ENCODE measurements around the gene NEK10. TPM values are rescaled to one million over a fixed set of nuclear protein-coding genes. Genes with fewer than 3 reads are reported as not detected.

Gene NEK10
- total RNA-seq, 1 experiment from 2014 or later, result 0.29 TPM

GRCh38 chr3:27244374-27244773 is 124.8 kb downstream of the NEK10 start:
- DNase-seq (ENCODE audit: low read depth), result no peak

GRCh38 chr3:27239951-27240350 is 129.2 kb downstream of the NEK10 start:
- DNase-seq (ENCODE audit: low read depth), result no peak

- DNase-seq (ENCODE audit: low read depth), result no peak
These were observed 140.4 kb downstream of the NEK10 start for GRCh38 chr3:27228805-27229204.

- DNase-seq (ENCODE audit: low read depth), result no peak
These were observed 145.0 kb downstream of the NEK10 start for GRCh38 chr3:27224197-27224596.

- DNase-seq (ENCODE audit: low read depth), result no peak
These were observed 147.8 kb downstream of the NEK10 start for GRCh38 chr3:27221264-27221932.

DNA sequence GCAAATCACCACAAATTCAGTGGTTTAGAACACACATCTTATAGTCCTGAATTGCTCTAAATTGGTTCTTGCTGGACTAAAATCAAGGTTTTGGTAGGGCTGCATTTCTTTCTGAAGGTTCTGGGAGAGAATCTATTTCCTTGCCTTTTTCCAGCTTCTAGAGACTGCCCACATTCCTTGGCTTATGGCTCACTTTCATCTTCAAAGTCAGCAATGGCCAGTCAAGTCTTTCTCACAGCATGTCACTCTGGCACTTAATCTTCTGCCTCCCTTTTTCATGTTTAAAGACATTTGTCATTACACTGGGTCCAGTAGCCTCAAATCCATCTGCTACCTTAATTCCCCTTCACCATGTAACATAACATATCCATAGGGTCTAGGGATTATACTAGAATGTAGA is 149.0 kb downstream of the NEK10 start:
- no peak for DNase-seq (ENCODE audit: low read depth)

DNA sequence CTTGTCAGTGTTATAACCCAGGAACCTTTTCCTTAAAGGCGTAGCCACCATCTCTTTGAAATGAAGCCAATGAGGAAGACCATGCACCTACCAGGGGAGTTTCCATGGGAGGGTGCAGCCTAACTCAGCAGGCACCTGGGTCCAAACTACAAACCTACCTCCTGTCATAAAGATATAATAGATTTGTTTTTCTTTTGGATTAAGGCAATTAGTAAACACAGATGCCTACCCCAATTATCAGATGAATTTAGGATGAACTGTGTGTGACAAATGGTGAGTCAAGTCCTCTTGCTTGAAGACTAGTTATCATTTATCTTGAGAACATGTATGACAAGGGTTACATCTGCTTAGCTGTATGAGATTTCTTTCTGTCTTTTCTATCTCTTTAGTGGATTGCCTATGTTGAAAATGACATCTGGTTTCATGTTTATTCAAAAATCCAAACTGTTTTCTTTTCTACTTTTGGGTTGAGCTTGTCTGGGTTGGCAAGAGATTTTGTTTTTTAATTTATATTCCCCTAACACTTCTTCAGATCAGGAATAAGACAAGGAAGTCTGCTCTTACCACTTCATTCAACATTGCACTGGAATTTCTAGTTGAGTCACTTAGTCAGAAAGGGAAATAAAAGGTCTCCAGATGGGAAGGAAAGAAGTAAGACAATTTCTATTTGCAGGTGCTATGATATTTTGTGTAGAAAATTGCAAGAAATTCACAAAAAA is 149.9 kb downstream of the NEK10 start:
- DNase-seq (ENCODE audit: low read depth), result no peak

- DNase-seq (ENCODE audit: low read depth), result no peak
These were observed 152.1 kb downstream of the NEK10 start for GRCh38 chr3:27216955-27217552.

GRCh38 chr3:27216295-27216855 is 152.8 kb downstream of the NEK10 start:
- no peak for DNase-seq (ENCODE audit: low read depth)

DNA sequence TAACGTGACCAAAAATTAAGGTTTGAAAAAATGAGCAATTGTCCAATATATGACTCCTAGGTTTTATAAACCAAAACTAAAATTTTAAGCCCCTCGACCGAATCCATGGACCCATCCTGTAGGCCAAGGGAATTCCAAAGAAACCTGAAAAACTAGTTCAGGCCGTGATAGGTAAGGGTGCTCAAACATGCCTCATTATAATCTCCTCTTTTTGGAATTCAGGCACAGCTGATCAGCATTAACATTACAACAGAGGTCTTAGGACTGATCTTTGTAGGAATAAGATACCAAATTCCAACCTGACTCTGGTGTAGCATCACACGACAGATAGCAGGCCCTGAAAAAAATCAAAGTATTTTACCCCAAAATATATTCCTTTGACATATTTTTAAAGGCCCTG is 155.7 kb downstream of the NEK10 start:
- DNase-seq (ENCODE audit: low read depth), result no peak

DNA sequence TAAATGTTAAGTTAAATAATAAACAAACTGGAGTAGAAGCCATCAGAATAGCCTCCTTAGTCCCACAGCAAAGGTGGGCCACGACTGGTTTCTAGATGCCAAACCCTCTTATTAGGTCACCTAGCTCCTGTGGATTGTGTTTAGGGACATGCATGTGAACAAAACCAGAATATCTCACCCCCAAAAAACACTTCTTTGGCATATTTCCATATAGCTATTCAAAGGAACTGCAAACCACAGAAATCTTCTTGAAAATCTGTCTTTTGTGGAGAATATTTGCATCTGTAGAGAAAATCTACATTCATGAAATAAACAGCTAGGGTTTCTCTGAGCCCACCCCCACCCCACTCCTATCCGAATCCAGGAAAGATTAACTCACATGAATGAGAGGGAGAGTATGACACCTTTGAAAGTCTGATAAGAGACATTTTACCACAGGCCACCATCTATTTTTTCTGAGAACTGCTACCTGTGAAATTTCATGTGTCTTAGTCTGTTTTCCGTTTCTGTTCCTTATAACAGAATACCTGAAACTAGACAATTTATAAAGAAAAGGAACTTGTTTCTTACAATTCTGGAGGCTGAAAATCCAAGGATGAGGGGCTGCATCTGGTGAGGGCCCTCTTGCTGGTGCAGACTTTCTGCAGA is 159.4 kb downstream of the NEK10 start:
- DNase-seq (ENCODE audit: low read depth), result no peak

GRCh38 chr3:27208961-27209616 is 160.1 kb downstream of the NEK10 start:
- no peak for DNase-seq (ENCODE audit: low read depth)

DNA sequence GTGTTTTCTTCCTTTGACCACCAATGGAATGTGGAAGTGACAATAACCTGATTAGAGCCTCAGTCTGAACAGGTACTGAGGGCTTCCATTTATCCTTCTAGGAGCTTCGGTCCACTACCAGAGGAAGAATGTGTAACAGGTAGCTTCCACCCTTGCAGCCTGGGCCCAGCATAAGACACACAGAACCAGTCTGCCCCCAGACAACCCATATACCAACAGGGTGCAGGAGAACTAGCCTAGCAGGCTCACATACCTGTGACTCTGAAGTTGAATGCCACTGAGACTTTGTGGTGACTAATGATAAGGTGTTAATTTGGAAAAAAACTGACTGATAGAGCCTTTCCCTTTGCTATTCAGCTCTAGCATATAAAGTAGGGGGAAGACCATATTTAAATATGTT is 166.2 kb downstream of the NEK10 start:
- DNase-seq (ENCODE audit: low read depth), result no peak

- DNase-seq (ENCODE audit: low read depth), result no peak
These were observed 167.7 kb downstream of the NEK10 start for GRCh38 chr3:27201492-27201891.

DNA sequence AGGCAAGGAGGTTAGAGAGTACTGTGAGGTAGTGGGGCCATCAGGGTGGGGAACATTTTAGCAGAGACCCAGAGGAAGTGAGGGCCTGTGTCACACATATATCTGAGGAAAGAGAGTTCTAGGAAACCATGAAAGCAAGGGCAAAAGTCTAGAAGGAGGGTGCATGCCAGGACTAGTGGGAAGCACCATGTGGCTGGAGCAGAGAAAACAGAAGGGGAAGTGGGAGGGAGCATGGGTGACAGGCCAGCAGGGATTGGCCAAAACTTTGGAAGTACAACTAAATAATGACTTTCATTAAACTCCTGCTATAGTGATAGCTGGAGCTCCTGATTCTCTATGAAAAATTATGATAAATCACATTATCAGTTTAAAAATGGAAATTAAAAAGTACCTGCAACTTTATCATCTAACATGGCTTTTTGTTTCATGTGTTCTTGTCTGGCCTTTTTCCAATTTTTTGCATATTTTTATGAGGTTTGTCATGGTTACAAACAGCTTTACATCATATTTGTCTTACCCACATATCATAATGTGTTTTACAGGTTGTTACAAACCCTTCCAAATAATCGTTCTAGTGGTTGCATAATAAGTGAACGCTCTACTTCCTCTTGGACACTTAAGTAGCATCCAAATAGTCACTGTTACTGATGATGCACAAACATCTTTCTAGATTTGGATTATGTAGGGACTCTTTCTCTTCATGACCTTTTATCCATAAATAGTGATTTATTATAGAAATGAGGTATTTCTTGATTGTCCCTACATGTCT is 168.3 kb downstream of the NEK10 start:
- DNase-seq (ENCODE audit: low read depth), result no peak

DNA sequence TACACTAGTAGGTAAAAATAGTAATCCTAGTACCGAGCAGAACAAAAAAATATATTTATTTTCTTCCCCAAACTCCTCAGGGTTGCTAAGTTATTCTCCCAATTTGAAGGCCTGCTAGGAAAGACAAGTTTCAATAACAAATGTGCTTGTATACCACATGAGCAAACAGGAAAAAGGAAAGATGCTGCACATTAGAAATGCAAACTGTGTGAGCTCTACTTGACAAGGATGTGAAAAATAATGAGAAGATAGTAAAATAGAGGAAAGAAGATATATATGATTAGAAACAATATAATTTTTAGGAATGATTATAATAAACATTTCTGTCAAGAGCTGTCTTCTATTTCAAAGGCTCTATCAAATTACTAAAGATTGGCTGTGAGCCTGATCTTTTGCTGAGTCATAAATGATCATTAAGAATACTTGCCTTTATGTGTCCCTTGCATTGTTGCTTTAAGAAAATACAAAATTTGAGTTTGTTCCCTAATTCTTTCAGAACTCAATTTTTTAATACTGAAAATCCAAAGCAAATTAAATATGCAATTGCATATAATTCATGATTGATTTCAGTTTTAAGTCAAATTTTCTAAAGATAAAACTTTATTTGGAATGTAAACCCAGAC is 174.2 kb downstream of the NEK10 start:
- no peak for DNase-seq (ENCODE audit: low read depth)

- no peak for DNase-seq (ENCODE audit: low read depth)
These were observed 176.1 kb downstream of the NEK10 start for GRCh38 chr3:27193056-27193455.

DNA sequence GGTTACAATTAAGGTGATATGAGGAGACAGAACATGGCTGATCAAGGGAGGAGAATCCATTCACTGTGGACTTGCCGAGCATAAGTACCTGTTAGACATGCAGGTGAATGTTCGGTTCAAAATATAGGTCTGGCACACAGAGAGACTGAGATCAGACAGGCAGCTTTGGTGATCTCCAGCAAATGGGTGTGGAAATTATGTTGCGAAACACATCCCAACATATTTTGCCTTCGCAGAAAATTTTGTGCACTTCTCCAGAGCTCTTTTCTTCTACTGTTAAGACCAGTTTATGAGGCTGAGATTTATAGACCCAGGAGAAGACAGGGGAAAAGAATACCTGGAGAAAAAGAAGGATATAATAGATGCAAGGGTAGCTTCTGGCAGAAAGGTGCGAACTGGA is 183.2 kb downstream of the NEK10 start:
- DNase-seq (ENCODE audit: low read depth), result no peak

- DNase-seq (ENCODE audit: low read depth), result no peak
These were observed 183.8 kb downstream of the NEK10 start for GRCh38 chr3:27185231-27185989.

- DNase-seq (ENCODE audit: low read depth), result no peak
These were observed 184.9 kb downstream of the NEK10 start for GRCh38 chr3:27184261-27184660.

All from Daoy (cell line).